Superior temporal gyrus (tissue), 1 donor: ENCODE data around the gene GZMA.
"Not testable (repeated sequence)": the region's sequence is repeated elsewhere in the genome, so short reads cannot be mapped to it uniquely, and the experiment has no call there.

Experiments
- DNase-seq: peaks from one replicate; pipeline ENCODE4 v3.0.0-alpha.2; 2016; ENCODE audit errors: extremely low spot score

Gene GZMA

GRCh38 chr5:55102348-55102747, at the start of gene GZMA:
Gene GZMA (plus strand): TSS chr5:55102646. CDS start chr5:55102683, 37 bp downstream.
- no peak for DNase-seq

DNA sequence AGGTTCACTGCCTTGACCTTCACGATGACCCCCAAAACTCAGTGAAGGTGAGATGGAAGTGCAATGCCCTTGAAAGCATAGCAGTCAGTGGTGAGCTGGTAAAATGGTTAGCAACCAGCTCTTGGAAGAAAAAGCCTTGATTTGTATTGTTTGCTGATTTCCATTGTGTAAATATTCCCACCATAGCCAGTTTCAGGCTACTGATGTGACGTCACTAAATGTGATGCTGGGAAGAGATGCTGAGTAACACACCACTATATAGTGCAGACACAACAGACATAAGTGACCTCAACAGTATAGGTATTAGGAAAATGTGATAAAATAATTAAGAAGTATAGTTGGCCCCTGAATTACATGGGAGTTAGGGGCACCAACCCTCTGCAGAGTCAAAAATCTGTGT, 47.3 kb upstream of the GZMA start:
- no peak for DNase-seq

DNA sequence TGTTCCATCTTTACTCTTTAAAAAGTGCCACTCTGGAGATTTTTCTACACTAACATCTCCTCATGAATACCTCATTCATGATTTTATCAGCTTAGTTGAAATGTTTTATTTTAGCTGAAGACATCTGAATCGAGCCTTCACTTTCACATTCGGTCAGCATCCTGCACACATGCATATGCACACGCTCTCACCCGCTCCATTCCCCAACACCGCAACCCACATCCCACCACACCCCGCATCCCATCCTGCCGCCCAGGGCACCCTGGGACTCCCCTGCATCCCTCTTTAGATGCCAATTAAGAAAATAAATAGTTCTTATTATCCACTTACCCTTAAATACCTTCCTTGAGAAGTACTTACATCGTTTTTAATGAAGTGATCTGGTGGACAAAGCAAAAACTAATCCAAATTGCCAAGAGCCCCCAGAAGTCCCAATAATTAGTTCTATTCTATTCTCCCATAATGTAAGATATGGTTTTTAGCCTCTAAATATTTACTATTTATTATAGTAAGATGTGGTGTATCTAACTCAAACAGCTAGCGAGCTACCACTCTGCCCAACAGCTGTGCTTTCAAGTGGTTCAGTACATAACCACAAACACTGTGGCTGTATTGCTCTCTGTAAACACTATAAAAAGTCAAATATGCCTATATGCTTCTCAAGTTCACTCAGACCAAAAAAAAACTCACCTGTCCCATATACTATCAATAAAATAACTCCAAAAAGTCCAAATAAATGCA, 40.2 kb upstream of the GZMA start:
- no peak for DNase-seq

- DNase-seq, result no peak
Measured at GRCh38 chr5:55063220-55063863, 39.1 kb upstream of the GZMA start.

- no peak for DNase-seq
Measured at GRCh38 chr5:55063899-55064298, 38.5 kb upstream of the GZMA start.

- DNase-seq, result no peak
Measured at GRCh38 chr5:55064523-55064922, 37.9 kb upstream of the GZMA start.

GRCh38 chr5:55066277-55066676, 36.2 kb upstream of the GZMA start:
- DNase-seq, result no peak

DNA sequence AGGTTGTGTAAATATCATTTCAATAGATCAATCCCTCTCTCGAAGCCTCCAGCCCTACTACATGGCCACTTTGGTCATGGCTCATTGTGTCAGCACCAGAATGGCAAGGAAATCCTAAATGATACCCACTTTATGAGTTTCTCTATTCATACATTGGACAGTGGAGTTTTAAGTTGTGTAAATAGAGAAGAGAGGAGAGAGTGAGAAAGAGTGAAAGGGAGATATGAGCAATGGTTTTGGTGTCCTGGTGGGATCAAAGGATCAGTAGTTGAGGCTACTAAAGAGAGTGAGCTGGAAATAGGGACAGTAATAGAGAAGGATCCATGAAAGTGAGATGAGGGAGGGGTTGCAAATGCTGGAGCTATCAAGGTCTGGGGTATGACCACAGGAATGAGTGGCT, 31.5 kb upstream of the GZMA start:
- no peak for DNase-seq

DNA sequence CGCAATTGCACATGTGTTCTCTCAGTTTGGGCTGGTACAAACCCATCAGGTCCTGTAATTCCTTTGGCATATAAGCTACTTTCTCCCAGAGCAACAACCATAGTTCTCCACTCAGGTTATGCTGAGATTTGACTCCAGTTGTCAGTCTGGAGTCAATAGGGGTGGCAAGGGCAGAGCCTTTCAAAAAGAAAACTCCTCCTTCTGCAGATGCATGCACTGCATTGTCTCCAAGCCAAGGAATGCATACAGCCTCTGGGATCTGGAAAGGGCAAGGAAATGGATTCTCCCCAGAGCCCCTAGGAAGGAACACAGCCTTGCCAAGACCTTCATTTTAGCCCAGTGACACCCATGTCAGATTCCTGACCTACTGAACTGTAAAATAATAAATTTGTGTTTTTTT, 31.0 kb upstream of the GZMA start:
- DNase-seq, result no peak

DNA sequence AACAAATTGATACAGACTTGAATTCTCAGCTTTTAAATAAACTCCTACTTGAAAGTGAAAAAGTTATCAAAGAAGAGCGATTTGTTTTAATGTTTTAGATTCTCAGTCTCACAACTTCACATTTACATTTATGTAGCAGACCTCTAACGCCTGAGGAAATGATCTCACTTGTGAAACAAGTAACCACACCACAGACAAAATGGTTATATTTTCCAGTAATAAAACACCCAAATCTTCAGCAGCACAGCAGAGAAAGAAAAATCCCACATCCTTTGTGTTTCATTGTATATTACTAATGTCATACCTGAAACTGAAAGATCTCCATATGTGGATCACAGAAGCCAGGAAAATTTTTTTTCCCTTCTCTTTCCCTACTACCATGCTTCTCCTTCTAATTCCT, 29.8 kb upstream of the GZMA start:
- DNase-seq, result no peak

GRCh38 chr5:55073211-55073610, 29.2 kb upstream of the GZMA start:
- no peak for DNase-seq

- DNase-seq, result no peak
Measured at GRCh38 chr5:55081541-55081940, 20.9 kb upstream of the GZMA start.

GRCh38 chr5:55089301-55089700, 13.1 kb upstream of the GZMA start:
- not testable (repeated sequence) for DNase-seq

GRCh38 chr5:55091011-55091410, 11.4 kb upstream of the GZMA start:
- not testable (repeated sequence) for DNase-seq

DNA sequence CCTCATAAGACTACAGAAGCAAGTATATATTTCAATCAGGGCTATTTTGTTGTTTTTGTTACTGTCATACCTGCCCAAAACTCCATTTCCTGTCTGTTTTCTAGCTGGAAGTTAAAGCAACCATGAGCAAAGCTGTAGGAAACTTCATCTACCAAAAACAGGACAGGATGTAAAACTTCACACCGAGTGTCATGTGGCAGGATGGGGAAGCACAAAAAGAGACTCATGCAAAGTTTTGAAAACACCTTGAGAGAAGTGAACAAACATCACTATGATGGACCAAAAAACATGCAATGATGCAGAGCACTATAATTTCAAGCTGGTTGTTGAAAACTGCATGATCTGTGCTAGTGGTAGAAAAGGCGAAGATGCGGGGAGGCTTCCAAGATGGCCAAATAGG, 6.3 kb upstream of the GZMA start:
- no peak for DNase-seq

DNA sequence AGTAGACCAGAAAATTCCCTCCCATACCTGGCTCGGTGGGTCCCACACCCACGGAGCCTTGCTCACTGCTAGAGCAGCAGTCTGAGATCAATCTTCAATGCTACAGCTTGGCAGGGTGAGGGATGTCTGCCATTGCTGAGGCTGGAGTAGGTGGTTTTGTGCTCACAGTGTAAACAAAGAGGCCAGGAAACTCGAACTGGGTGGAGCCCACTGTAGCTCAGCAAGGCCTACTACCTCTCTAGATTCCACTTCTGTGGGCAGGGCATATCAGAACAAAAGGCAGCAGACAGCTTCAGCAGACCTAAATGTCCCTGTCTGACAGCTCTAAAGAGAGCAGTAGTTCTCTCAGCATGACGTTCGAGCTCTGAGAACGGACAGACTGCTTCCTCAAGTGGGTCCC, 5.6 kb upstream of the GZMA start:
- DNase-seq, result no peak

DNA sequence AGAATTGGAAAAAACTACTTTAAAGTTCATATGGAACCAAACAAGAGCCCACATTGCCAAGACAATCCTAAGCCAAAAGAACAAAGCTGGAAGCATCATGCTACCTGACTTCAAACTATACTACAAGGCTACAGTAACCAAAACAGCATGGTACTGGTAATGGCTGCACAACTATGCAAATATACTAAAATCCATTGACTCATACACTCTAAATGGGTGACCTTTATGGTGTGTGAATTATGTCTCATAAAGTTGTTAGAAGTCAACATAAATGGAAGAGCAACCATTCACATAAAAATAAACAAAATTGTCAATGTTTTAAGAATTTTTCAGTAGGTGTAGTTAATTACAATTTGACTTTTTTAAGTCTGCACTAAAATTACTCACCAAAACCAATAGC, 1.3 kb upstream of the GZMA start:
- DNase-seq, result not testable (repeated sequence)

- DNase-seq, result no peak
Measured at GRCh38 chr5:55101556-55102276, 730 bp upstream of the GZMA start.

DNA sequence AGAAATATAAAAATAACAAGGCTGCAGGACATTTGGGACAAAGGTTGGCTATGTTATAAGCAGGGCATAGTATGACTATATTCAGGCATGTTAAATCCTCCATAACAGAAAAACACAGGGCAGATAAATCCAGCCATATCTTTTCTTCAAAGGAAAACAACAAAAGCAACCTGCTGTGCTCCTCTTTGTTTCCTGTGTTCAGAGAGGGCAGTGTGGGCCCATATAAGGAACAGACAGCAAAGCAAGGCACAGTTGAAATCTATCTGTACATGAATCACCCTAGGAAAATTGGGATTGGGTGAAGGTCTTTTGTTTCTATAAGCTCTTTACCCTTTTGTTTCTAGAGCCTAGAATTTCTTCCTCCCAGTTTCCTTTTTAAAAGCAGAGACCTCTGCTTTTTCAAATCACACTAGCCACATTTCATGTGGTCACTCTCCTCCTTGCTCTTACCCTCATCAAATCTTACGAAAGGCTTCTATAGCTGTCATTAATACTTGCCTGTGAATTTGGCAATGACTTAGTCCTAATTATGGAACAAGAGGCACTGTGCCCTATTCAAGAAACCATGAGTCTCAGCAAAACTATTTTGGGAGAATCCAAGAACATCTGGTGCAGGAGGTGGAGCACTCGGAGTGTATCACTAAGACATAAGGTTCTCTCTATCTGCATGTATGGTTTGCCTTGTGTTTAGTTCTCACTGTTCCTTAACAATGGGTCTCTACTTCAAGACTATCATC, 1.8 kb downstream of the GZMA start:
- DNase-seq, result no peak

DNA sequence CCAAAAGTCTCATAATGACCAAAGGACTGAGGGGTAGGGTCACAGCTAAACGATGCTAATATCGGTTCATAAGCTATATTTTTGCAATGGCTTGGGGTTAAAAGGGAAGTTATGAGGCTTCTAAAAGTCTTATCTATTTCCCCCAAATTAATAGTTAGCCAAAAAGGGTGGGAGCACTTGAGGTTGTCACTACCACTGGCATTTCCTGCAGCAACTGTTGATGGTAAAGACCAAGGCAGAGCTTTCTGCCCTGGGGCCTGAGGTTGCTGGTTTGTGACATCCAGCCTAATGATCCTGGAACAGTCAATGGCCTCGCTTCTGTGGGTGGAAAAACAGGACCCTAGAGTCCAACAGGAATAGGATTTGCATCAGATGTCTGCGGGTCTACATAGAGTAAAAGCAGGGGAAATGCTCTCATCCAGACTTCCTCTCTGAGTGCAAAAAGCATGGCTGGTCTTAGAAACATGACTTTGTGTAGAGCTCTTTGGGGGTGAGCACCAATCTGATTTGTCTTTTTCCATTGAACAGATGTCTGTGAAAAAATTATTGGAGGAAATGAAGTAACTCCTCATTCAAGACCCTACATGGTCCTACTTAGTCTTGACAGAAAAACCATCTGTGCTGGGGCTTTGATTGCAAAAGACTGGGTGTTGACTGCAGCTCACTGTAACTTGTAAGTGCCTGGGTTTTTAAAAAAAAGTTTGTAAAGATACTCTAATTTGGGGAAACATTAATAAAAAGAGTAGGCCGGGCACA, 2.7 kb downstream of the GZMA start:
- DNase-seq, result no peak

- not testable (repeated sequence) for DNase-seq
Measured at GRCh38 chr5:55105976-55106375, 3.5 kb downstream of the GZMA start.
